GM19324 (cell line): ENCODE measurements around the gene SMYD1.
"Not testable (repeated sequence)": the region's sequence is repeated elsewhere in the genome, so short reads cannot be mapped to it uniquely, and the experiment has no call there.

Source experiments
- ATAC-seq: cut with Tn5 transposase; IDR thresholded peaks from one replicate; pipeline ENCODE4 v1.9.1; 2021; ENCODE audit warnings: mild to moderate bottlenecking, moderate library complexity; ENCODE audit not compliant: unreplicated experiment, low FRiP score

Gene SMYD1

DNA sequence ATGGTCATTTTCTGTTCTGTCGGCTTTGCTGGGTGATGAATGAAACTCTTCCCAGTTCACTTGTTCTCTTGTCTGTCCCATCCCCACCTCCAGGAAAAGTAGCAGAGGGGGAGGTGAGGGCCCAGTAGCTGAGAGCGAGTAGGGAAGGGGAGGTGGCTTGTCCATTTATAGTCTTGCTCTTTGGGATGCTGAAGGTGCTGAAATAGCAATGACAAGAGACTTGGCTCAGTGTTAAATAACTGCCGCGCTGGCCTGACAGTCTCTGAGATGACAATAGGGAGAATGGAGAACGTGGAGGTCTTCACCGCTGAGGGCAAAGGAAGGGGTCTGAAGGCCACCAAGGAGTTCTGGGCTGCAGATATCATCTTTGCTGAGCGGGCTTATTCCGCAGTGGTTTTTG lies at the start of gene SMYD1:
Gene SMYD1 (plus strand): TSS at position 228 of the 400 bp plus-strand sequence. CDS start 40 bp downstream, at position 268.
- ATAC-seq, result no peak

- not testable (repeated sequence) for ATAC-seq
These were observed 49.4 kb upstream of the SMYD1 start for GRCh38 chr2:88018077-88018805.

DNA sequence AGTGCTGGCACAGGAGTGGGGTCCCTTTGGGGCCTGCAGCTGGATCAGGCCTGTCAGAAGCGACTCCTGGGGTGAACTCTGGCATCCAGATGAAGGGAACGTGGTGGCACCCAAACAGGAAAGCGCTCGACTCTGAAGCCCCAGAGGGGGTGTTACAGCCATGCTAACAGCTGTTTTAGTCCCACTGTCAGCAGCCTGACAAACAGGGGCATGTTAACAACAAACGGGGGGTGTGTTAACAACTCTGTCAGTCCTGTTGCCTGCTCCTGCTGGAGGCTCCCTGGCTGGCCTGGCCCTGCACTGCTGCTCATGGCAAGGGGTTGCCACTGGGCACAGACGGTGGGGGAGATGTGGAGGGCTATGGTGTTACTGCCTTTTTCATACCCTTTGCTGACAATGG lies 48.7 kb upstream of the SMYD1 start:
- ATAC-seq, result no peak

- no peak for ATAC-seq
These were observed 47.6 kb upstream of the SMYD1 start for GRCh38 chr2:88019985-88020384.

DNA sequence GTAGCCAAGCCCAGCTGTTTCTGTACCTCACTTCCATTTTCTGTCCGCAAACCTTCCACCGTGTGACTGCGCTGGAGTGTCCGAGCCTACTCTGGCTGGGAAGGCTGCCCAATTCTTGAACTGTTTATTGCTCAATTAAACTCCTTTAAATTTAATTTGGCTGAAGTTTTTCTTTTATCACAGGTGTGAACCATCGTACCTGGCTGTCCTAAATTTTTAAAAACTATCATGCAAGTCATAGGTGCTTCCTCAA lies 45.0 kb upstream of the SMYD1 start:
- ATAC-seq, result no peak

- no peak for ATAC-seq
These were observed 43.1 kb upstream of the SMYD1 start for GRCh38 chr2:88024509-88024908.

DNA sequence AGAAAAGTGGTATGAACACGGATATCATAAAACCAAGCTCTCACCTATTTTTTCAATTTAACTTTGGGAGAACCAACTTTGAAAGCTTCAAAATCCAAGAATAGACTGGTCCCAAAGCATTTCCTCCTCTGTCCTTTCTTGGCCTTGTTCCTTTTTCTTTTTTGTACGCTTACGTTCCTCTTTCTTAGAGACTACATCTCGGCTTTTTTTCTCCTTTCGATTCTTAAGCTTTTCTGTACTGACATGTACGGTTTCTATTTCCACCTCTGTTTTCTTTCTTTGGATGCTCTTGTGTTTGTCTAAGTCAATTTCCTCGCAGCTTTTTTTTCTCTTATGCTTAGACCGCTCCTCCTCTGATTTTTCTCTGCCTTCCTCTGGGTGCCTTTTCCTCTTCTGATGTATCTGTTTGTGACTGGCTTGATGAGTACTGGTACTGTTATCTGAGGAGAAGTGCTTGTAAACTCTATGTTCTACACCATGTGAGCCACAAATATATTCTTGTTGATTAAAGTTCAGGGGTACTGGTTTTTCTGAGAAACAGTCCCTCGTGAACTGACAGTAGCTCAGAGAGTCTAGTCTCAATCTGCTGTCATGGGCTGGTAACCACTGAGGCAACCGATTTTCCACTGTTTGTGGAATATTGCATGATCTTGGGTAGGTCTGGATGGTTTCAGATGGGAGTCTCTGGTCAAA lies 39.8 kb upstream of the SMYD1 start:
- no peak for ATAC-seq

GRCh38 chr2:88028931-88029330 lies 38.7 kb upstream of the SMYD1 start:
- no peak for ATAC-seq

- ATAC-seq, result no peak
These were observed 35.4 kb upstream of the SMYD1 start for GRCh38 chr2:88032070-88032702.

DNA sequence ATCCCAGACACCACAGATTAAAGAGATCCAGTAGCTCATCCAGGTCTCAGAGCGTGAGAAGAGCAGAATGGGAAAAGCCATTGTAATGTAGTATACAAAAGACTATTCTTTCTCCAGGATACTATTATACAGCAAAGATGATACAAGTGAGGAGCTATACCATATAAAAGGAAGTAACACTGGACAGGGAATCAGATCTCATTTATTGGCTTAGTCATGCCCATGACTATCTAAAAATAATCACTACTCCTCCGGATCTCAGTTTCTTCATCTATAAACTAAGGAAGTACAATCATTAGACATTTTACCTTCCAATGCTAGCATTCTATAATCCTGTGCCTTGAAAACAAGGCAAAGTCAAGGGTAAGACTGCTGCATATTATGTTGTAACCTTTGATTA lies 31.4 kb upstream of the SMYD1 start:
- no peak for ATAC-seq

- ATAC-seq, result no peak
These were observed 31.0 kb upstream of the SMYD1 start for GRCh38 chr2:88036606-88037005.

DNA sequence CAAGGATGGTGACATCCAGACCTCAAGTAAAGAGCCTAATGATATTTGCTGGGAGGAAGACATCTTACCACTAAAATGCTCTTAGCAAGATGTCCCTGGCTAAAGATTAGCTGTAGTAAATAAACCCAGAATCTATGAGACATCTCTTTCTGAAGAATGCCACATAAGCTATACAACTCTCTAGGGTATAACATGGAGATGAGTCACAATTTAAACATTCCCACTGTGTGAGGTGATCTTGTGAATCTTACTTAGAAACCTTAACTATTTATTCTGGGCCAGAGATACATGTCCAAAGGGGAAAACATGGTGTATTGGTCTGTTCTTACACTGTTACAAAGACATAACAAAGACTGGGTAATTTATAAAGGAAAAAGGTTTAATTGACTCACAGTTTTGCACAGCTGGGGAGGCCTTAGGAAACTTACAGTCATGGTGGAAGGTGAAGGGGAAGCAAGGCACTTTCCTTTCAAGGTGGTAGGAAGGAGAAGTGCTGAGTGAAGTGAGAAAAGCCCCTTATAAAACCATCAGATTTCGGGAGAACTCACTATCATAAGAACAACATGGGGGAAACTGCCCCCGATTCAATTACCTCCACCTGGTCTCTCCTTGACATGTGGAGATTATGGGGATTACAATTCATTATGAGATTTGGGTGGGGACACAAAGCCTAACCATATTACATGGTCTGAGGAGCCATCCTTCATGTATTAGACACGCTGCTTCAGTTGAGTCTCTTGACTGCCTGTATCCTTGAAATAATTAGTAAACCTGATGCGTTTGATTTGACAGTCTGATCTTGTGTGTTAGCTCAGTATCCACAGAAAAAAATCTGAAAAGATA lies 29.1 kb upstream of the SMYD1 start:
- no peak for ATAC-seq

GRCh38 chr2:88042476-88042875 lies 25.1 kb upstream of the SMYD1 start:
- ATAC-seq, result no peak

- not testable (repeated sequence) for ATAC-seq
These were observed 22.1 kb upstream of the SMYD1 start for GRCh38 chr2:88045561-88045960.

GRCh38 chr2:88048541-88048940 lies 19.1 kb upstream of the SMYD1 start:
- no peak for ATAC-seq

- ATAC-seq, result no peak
These were observed 18.0 kb upstream of the SMYD1 start for GRCh38 chr2:88049622-88050021.

DNA sequence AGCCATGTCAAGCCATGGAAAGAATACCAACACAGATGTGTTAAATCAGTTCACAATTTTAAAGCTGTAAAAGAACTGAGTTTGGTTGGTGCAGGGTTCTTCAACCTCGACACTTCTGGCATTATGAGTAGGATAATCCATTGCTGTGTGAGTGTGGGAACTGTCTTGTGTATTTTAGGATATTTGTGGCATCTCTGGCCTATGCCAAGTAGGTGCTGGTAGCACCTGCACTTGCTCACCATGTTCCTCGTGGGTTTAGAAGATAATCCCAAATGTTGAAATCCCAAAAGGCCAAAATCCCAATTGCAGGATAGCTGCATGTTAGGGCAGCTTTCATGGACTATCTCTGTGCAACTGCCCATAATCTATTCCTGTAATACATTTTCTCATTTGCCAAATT lies 15.8 kb upstream of the SMYD1 start:
- ATAC-seq, result no peak

DNA sequence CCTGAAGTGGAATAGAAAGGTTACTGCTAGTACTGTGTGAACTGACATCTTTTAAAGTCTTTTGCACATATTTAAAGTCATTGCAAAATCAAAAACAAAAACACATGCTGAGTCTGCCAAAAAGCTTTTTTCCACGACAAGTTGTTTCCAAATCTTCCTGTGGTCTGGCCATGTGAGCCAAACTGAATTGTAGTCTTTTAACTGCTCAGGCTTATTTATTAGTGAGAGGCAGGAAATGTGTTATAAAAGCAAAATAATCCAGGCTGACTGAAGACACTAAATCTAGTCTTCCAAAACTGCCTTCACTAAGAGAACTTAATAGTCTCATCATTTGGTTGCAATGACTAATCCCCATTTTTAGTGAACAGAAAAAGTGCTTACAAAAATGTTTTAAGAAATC lies 14.3 kb upstream of the SMYD1 start:
- no peak for ATAC-seq

DNA sequence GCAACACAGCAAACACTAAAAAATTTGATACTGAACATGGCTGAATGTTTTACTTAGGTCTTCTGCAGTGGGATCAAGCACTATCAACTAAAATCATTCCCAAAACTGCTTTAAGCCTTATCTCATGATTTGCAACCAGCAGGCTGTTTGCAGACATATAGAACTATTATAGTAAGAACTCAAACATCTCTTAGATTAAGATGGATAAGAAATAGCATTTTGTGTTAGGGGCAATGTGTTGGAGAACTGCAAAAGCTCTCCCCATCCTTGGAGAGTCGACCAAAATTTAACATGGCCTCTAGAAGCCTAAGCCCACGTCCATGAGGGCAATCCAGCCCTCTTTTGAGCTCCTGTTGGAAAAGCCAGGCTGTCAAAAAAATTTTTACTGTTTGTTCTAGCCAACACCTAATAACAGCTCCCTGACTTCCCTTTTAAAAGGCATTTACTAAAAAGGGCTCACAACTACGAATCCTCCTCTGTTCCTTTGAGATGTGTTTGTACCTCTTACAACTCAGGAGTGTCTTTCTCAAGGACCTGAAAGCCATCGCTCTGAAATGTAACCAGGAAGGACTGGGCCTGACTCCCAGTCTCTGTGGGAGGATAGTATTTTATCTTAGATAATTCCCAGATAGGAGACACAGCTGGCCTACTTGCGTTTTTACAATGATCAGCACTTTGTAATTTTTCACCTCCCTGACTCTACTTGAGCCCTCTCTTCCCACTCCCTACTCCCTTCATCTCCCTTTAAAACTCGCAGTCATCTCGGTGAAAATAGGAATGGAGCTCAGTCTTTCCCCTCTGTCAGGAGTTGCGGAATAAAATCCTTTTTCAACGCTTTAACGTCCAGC lies 13.5 kb upstream of the SMYD1 start:
- ATAC-seq, result no peak

GRCh38 chr2:88054782-88055370 lies 12.7 kb upstream of the SMYD1 start:
- ATAC-seq, result no peak
